ENCODE results near the gene PLK4.

The PLK4 gene

DNA sequence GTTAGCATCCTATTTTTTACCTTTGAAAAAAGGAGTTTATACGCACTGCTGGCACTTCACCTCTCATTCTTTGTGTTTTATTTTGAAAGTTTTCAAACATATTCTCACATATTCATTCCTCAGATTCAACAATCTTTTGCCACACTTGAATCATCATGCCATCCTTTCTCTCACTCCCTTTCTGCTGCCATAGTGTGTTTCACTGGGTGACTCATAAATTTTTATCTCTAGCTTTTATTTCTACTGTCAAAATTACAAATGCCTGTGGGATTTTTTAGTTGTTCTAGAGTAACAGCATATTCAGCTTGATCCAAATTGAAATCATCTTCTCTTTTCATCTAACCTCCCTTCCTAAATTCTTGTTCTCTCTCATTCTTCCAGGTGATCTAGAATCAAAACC is 56.3 kb downstream of the PLK4 start:
- Mint-ChIP-seq H3K4me1 (no peaks in the 10 kb centered on the region), H3K9me3 (no peaks in the 10 kb centered on the region), H3K27ac (no peak overlapping the region), H3K27me3 (no peaks in the 10 kb centered on the region), H3K4me3 (no peak overlapping the region), H3K36me3 (peaks cover 14% of the 10 kb centered on the region)
- no peak for ATAC-seq (ENCODE audit: low read depth)
- no peak for DNase-seq (ENCODE audit: low spot score in 2 of 2)
